ENCODE measurements around the gene FBXO41. TPM values are rescaled to one million over a fixed set of nuclear protein-coding genes. Genes with fewer than 3 reads are reported as not detected.
A peak's percentile ranks its signal among the peaks of the same experiment; 100 is the strongest.

Gene FBXO41
- polyA plus RNA-seq, 10 donors: 0.13 to 0.54 (median 0.28) TPM

- DNase-seq: no peak
Observed at GRCh38 chr2:73243884-73244570, 40.3 kb downstream of the FBXO41 start.

DNA sequence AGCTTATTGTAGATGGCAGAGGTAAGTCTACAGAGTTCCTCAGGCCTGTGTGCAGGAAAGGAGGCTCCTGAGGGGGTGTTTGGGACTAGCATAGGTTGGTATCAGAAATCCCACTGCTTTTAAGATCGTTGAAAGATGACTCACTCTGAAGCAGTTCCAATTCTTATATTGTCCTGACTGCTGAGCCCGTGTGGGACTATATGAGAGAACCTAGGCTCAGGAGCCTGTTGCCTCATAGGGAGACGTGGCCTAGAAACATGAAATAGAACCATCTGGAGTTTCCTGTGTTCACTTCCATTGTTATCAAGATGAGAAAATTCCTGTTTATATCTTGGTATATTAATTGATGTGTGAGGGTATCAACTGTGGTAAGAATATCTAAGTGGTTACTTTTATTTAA, 44.5 kb downstream of the FBXO41 start:
- DNase-seq: no peak

DNA sequence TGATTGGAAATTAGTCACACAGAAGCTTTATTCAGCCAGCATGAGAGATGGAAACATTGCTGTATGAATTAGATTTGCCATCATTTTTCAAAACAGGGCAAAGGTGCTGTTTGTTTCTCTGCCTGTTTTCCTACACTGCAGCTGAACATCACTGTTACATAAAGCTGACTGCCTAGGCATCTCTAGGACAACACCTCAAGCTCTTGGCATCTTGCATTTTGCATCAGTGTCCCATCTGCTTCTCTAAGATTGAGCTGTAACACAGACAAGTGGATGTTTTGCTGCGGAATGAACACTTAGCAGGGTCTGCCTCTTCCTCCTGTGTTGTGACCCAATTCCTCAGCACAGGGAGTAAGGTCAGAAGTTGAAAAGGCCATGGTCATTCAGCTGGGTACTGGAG, 45.3 kb downstream of the FBXO41 start:
- no peak for DNase-seq

DNA sequence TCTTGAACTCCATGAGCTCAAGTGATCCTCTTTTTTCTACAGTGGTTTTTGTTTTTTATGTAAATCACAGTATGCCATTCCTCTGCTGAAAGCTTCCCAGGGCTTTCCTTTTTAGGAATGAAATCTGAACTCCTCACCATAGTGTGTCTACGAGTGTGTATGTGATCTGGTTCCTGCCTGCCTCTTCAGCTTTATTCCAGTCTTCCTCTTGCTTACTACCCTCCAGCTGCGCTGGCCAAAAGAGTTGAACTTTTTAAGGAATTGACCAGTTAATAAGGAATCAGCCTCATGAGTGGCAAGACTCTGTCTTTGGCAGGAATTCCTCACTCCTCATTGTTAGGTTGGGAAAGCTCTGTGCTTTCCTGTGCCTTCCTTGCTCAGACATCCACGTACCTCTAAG, 46.1 kb downstream of the FBXO41 start:
- no peak for DNase-seq

DNA sequence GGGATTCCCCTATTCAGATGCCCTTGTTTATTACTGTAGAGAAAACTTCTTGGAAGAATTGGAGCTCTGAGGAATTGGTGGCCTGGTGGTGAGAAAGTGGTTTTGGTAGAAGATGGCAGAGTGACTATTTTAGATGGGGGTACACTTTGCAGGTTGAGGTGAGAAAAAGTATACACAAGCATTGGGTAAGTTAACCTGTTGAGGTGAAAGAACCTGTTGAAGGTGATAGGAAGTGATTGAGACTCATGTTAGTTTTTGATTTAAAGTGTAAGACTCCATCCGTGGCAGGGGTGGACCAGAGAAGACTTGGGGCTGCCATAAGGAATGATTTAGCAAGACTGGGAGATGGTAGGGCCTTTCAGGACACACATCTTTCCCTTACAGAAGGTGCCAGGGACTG, 47.1 kb downstream of the FBXO41 start:
- no peak for DNase-seq

DNA sequence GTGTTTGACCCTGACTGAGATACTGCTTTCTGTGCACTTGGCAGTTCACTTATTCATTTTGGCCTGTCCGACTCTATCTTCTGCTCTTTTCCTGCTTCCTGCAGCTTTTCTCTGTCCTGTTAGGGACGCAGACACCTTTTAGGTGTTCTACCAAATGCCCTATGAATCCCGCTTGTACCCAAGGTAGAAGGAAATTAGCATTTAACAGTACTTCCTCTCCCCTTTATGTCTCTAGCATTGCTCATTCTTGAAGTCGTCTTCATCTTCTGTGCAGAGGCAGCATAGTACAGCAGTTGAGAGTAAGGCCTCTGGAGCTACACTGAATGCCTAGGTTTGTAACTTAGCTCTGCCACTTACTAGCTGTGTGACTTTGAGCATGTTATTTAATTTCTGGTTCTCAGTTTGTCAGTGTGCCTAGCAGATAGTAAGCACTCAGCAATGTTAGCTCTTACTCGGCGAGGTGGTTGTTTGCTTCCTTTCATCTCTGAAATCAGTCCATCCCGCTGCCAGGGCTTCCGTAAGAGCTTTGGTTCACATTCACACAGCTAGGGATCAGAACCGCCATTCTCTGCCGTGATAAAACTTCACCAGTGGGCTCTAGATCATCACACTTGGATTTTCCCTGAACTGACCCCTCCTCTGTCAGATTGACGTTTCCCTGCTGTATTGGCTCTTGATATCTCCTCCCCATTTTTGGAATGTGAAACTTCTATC, 48.8 kb downstream of the FBXO41 start:
- no peak for DNase-seq

DNA sequence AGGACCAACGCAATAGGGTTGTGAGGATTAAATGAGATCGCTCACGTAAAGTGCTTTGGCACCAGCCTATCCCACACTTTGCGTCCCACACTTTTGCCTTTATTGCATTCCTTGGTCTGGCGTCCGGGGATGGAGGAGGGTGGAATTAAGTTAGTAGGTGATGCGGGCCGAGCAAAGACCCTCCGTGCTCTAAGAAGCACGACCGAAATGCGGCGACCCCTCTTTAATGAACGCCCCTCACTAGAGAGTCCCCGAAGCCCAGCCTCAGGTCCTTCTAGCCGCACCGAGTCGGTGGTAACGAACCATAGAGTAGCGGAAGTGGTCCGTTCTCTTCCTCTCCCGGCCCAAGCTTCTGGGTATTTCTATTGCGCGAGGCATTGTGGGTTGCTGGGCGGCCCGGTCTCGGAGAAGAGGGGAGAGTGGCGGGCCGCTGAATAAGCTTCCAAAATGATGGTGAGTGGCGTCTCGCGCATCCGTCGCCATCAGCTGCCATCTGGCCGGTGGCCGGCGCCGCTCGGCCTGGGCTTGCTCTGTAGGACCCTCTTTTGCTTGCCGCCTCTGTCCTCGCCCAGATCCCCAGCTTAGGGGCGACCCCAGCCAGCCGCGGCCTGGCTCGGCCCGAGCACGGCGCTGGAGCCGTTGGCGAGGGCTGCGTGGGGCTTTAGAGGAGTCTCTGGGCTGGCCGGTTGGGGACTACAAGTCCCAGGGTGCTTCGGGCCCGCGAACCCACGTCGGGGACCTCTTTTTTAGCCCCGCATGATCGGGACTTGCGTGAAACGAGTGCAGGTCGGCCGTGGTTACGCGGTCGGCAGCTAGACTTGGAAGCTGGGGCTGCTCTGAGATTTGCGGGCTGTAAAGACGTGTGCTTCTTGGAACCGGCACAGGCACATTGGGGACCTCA, 50.1 kb downstream of the FBXO41 start, which contains the start of gene CCT7:
TSS of gene CCT7 (plus strand) at position 377 of the 901 bp plus-strand sequence. CDS start at position 448, 71 bp downstream.
- peak; percentile 92 to 97 (median 93) for DNase-seq

GRCh38 chr2:73233154-73233931, 50.9 kb downstream of the FBXO41 start, which contains the start of gene PRADC1:
Gene PRADC1, minus strand, starts transcription at chr2:73233239. Its CDS starts 79 bp downstream, at chr2:73233160.
- peak; percentile 100 for DNase-seq

DNA sequence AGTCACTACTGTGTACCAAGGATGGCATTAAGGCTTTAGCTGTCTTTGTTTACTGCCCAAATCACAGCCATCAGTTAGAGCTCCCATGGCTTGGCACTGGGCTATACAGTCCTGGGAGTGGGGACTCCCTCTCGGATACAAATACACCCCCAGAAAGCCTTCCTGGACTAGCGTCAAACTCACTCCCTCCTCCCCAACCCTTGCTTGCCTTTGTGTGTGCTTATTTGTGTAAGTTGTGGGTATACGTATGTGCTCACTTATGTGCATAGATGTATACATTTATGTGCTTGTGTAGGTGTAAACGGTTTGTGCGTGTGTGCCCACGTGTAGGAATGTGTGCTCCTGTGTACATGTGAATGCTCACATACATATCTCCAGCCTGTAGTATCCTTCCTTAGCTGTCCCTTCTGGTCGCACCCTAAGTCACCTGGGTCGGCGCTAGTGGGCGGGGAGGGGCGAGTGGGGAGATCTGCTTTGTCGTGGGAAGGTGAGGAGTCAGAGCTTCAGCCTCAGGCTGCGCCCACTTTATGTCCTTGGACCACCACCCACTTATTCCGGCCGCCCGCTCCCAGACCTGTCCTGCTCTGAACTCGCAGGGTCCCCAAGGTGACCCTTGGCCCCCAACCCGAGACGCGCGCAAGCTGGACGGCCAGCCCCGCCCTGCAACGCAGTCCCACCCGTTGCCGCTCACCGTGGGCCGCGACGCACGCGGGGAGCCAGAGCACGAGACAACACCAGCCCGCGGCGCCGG, 51.7 kb downstream of the FBXO41 start:
- no peak for DNase-seq

- DNase-seq: no peak
Observed at GRCh38 chr2:73228631-73229030, 55.6 kb downstream of the FBXO41 start.

DNA sequence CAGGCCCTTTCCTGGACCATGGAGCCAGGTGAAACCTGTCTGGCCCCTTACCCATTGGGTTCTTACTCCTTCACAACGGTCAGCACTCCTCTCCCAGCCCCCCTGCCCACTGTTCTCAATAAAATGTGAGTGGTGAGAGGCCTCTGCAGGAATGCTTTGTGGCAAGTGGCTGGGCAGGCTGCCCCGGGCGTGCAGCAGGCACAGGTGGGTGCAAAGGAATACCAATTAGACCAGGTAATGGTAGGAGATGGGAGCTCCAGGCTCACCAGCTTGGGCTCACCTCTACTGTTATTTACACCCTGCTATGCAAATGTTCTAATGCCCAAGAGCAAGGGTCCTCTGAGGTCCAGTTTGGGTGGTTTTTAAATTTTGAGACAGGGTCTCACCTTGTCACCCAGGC, 57.2 kb downstream of the FBXO41 start:
- no peak for DNase-seq

DNA sequence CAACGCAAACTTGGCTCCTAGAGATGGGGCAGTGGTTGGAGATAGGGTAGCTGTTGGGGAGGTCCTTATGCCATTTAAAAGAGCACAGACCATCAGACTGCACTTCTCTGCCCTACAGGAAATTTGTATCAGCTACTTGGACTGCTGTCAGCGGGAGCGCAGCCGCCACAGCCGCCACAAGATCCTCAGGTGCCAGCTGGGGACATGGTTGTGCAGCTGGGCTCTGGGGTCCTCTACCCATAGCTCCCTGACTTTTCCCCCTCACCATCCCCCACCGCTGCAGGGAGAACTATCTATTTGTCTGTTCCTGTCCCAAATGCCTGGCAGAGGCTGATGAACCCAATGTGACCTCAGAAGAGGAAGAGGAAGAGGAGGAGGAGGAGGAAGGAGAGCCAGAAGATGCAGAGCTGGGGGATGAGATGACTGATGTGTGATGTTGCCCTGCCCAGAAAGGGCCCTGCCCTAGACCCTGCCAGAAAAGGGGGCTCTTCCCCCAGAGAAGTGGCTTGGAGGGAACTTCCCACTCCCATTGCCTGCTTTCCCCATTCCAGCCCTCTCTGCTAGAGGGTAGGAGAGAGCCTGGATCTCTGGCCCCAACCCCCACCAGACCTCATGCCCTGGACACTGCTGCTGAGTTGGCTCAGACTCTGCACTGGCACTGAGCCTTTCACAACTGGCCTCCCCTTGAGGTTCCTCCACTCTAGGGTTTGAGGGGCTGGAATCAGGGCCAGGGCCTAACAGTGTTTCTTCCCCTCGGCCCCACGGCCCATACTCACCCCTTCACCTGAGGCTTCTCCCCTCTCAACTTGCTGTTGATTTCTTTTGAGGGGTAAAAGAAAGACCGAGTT, 58.5 kb downstream of the FBXO41 start:
- DNase-seq: no peak

GRCh38 chr2:73223821-73224220, 60.5 kb downstream of the FBXO41 start:
- DNase-seq: no peak

- no peak for DNase-seq
Observed at GRCh38 chr2:73218298-73218697, 66.0 kb downstream of the FBXO41 start.

DNA sequence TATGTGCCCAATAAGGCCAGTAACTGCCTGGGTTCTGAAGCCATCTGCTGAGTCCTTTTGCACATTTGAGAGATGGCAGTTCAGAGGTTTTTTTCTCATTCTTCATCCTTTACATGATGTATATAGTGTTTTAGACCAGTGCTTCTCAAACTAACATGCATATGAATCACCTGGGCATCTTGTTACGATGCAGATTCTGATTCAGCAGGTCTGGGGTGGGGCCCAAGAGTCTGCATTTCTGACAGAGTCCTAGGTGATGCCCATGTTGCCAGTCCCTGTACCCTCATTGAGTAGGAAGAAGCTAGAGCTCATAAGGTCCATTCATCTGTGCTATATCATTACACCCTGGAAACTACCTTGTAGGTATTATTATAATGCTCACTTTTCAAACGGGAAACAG, 66.5 kb downstream of the FBXO41 start:
- no peak for DNase-seq

DNA sequence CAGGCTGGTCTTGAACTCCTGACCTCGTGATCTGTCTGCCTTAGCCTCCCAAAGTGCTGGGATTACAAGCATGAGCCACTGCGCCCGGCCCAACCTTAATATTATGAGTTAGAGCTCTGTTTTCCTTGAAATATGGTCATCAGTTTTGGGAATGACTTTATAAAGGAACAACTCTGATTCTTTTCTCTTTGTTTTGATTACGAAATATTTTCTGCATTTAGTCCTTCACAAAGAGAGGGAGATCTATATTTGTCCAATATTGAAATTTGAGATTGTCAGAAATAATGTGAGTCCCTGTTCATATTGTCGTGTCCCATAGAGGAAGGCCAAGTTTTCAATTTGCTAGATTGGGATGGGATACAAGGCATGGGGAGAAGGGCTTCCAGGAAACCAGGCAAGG, 67.1 kb downstream of the FBXO41 start:
- DNase-seq: no peak

DNA sequence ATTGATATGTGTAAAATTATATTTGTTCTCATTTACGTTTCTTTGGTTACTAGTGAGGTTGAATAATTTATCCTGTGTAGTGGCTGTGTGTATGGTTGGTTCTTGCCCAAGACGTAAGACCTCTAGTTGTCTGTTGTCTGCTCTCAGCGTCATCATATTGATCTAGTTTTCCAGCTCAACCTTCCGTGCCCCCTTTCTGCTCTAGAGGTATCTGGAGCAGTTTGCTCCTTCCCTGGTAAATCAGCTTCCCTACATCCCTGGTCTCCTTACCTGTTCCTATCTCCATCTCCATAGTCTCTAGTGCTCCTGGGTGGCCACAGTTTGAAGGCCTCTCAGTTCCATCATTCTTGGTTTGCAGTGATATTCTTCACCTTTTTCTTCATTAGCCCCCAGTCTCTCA, 69.0 kb downstream of the FBXO41 start:
- no peak for DNase-seq

DNA sequence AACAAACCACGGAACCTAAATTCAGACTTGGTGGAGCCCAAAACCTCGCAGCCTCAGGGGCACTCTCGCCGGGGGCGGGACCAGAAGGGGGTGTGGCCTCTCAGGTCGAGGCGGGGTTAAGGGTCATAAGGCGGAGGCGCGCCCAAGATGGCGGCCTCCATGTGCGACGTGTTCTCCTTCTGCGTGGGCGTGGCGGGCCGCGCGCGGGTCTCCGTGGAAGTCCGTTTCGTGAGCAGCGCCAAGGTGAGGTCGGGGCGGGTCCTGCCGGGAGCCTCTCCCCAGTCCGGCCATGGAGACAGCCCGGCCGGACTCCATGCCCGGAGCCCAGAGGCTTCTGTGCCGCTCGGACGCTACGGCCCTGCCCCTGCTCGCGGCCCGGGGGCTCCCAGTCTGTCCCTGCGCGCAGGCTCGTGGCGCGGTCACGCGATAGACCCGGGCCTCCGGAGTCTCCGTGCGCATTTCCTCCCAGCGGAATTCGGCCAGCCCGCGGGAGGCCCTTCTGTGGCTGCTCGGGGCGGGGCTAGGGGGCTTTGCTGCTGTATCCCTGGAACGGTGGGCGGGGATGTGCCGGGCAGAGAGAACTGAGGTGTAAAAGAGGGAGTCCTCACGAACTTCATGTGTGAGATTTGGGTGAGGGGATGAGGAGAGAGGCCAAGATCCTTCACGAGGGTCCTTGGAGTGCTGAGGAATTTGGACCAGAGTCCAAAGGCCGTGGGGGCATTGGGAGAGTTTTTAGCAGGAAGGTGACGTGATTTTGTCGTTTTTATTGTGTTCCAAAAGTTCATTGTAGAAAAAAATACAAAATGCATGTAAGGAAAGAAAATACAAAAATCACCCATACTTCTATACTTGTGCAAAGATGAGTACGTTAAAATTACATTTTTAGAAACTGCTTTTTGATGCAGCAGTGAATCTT, 69.9 kb downstream of the FBXO41 start, which contains the start of gene SMYD5:
TSS of gene SMYD5 (plus strand) at position 126 of the 916 bp plus-strand sequence. CDS start at position 148, 22 bp downstream.
- DNase-seq: peak; percentile 68 to 92 (median 83)

All from muscle of back (tissue), 11 donors.